HL-60 (cell line): ENCODE measurements around the gene TPI1.

ENCODE experiments used
- DNase-seq, 2 experiments: peaks; one replicate each; pipeline ENCODE4 v3.0.0-alpha.2; 2010 to 2020; ENCODE audit warnings: low read depth in 1 of 2, low spot score in 1 of 2
- H3K27ac ChIP-seq: fragments of 250-450 bp; sonication (Bioruptor Pico); replicated peaks from 2 replicates; pipeline ENCODE4 v1.5.1; 2020; ENCODE audit warnings: mild to moderate bottlenecking, moderate library complexity
- H3K27me3 ChIP-seq: fragments of 250-450 bp; sonication (Bioruptor Pico); 2 replicates; pipeline ENCODE4 v1.5.1; 2021; ENCODE audit warnings: mild to moderate bottlenecking, moderate library complexity; ENCODE audit not compliant: insufficient read depth, poor library complexity, severe bottlenecking
- H3K4me3 ChIP-seq: replicated peaks from 2 replicates; pipeline ENCODE4 v1.5.1; 2011; ENCODE audit warnings: mild to moderate bottlenecking, control low read depth, low read length; ENCODE audit not compliant: insufficient read depth
- CTCF ChIP-seq: IDR thresholded peaks from one replicate; pipeline ENCODE4 v1.5.1; 2011; ENCODE audit warnings: low read length, control low read depth, inconsistent platforms; ENCODE audit not compliant: insufficient read depth
- GABPA ChIP-seq: IDR thresholded peaks from 2 replicates; pipeline ENCODE4 v1.6.1; 2012; ENCODE audit warnings: low read depth
- POLR2AphosphoS5 ChIP-seq: IDR thresholded peaks from 2 replicates; pipeline ENCODE4 v1.6.1; 2012; ENCODE audit warnings: low read depth
- REST ChIP-seq: IDR thresholded peaks from 2 replicates; pipeline ENCODE4 v1.6.1; 2012; ENCODE audit warnings: low read depth; ENCODE audit not compliant: insufficient replicate concordance
- SPI1 ChIP-seq: IDR thresholded peaks from 2 replicates; pipeline ENCODE4 v1.6.1; 2012; ENCODE audit warnings: low read depth, mild to moderate bottlenecking, borderline replicate concordance

TPI1 gene

GRCh38 chr12:6855322-6855721 lies 12.0 kb upstream of the TPI1 start:
- no peak for DNase-seq
- no peak for TF ChIP-seq REST
- no peak for TF ChIP-seq SPI1
- TF ChIP-seq GABPA: no peak
- no peak for TF ChIP-seq CTCF
- TF ChIP-seq POLR2AphosphoS5: no peak

GRCh38 chr12:6858799-6859198 lies 8.5 kb upstream of the TPI1 start:
- DNase-seq: no peak
- no peaks in the 10 kb centered on the region for H3K27me3 ChIP-seq
- no peak overlapping the region for H3K4me3 ChIP-seq
- TF ChIP-seq SPI1: no peak
- TF ChIP-seq POLR2AphosphoS5: no peak
- no peak for TF ChIP-seq GABPA
- TF ChIP-seq REST: no peak
- TF ChIP-seq CTCF: no peak
- H3K27ac ChIP-seq: no peak overlapping the region

More at GRCh38 chr12:6855322-6855721, 12.0 kb upstream of the TPI1 start:
- no peak overlapping the region for H3K27ac ChIP-seq
- no peak overlapping the region for H3K4me3 ChIP-seq
- no peaks in the 10 kb centered on the region for H3K27me3 ChIP-seq

GRCh38 chr12:6860116-6860515 lies 7.2 kb upstream of the TPI1 start:
- no peak for DNase-seq
- no peak for TF ChIP-seq SPI1
- TF ChIP-seq CTCF: no peak
- no peak for TF ChIP-seq GABPA
- no peak overlapping the region for H3K27ac ChIP-seq
- H3K4me3 ChIP-seq: no peak overlapping the region
- no peaks in the 10 kb centered on the region for H3K27me3 ChIP-seq

GRCh38 chr12:6860942-6861341 lies 6.4 kb upstream of the TPI1 start:
- no peak overlapping the region for H3K27ac ChIP-seq
- no peak for TF ChIP-seq GABPA
- no peak for TF ChIP-seq SPI1
- TF ChIP-seq CTCF: no peak
- TF ChIP-seq POLR2AphosphoS5: no peak

More at GRCh38 chr12:6860942-6861341, 6.4 kb upstream of the TPI1 start:
- no peak for DNase-seq
- Histone ChIP-seq H3K27me3 (no peaks in the 10 kb centered on the region), H3K4me3 (no peak overlapping the region)
